Activated CD8-positive, alpha-beta memory T cell treated with anti-CD3 and anti-CD28 coated beads, Interleukin-2, amount 50 U/mL, for 24 hours (primary cell): Measurements from ENCODE around the gene GSTA1.
"Not testable (repeated sequence)": the region's sequence is repeated elsewhere in the genome, so short reads cannot be mapped to it uniquely, and the experiment has no call there.

Experiments
- DNase-seq: peaks from one replicate; pipeline ENCODE4 v3.0.0-alpha.2; 2020; ENCODE audit errors: extremely low read depth

Gene GSTA1

DNA sequence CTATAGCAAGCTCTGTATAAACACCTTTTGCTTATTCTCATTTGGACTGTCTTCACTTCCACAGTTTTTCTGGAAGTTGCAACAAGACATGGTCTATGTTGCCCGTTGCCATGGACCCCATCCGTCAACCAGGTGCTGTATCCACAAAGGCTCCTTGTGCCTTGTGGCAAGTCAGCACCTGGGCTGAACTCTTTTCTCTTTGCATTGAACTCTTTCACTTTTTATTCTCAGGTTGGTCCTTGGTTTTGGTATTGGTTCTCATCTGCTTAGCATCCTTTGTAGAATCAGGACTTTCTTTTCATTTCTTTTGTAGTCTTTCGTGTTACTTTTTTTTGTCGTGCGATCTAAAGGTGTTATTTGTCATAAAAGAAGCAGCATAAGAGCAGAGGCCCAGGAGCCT is 5.0 kb upstream of the GSTA1 start:
- no peak for DNase-seq

DNA sequence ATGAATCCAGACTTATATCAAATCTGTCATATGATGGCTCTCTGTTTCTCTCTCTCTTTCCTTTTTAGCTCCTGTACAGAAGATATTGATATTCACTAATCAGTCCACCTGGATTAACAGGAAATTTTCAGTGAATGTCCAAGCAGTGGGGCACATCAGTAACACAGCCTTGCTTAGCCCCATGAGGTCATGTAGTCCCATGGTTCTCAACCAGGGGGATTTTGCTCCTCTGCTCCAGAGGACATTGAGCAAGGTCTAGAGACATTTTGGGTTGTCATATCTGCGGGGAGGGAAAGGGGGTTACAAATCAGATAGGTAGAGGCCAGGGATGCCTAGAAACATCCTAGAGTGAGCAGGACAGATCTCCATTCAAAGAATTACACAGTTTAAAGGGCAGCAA is 810 bp downstream of the GSTA1 start:
- DNase-seq, result no peak

DNA sequence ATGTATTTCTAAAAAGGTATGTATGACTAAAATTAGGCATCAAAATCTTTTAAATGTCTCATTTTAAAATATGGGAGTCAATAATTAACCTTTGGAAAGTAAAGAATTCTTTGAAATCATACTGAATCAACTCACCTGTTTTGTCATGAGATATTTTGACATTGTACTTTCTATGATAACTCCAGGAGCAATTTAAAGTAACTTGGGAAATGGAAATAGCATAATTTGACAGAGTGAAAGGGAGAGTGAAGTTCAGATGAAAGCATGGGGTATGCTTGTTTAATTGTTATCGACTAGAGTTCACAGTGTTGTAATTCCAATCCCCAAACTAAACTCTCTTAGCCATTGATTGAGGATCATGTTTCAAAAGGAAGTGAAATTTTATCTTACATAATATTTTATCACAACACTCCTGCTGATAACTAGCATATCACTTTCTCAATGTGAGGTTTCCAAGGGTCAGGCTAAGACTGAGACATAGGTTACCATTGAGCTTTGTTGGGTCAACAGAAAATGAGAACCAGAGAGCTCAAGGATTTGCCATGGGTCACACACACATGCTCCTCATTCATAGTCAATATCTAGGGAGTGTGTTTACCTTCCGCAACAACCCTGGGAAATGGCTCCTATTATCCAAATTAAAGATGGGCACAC is 2.3 kb downstream of the GSTA1 start:
- DNase-seq, result no peak

DNA sequence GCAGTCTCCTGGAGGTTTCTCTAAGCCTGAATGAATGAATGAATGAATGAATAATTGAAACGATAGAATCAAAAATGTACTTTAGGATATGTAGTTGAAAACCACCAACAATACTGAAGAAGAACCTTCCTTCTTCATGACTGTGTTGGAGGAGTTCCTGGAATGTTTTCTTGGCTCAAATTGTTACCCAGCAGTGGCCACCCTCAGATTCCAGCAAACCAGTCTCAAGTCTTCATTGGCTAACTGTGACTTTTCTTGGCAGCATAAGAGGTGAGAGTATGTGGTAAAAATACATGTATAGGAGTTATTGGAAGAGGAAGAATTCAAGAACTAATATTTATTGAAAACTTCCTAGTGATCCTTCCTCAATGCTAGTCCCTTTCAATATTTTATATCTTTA is 4.3 kb downstream of the GSTA1 start:
- not testable (repeated sequence) for DNase-seq

DNA sequence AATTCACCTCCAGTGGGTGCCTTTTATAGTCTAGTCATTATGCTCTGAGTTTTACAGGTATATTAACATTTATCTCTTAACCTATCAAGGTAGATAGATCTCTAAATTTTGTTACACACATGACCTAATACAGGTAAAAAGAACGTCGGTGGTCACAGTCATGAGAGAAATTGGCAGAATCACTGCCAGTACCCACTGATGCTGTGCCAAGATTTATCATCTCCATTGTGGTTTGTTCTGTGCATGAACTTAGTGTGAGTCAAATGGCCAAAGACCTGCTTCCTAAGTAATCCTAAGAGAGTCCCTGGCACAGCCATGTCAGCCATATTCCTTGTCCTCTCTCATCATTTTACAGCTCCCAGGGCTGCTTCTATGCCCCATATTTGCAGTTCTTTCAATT is 9.2 kb downstream of the GSTA1 start:
- not testable (repeated sequence) for DNase-seq

DNA sequence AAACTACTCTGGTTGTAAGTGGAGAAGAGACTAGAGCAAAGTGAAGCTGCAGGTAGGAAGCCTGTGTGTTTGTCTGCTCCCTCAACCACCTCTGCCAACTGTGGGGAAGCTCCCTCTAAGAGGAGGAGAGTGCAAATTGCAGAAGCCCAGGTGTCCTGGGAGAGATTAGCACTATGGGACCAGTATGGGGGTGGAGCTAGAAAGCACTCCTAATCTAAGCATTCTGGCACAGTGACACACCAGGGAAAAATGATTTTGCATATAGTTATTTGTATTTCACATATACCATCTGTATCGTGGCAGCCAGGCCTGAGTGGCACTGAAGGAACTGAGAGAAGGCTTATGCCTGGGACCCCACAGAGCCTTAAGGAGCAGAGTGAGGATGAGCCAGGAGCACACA is 12.8 kb downstream of the GSTA1 start:
- DNase-seq, result no peak

DNA sequence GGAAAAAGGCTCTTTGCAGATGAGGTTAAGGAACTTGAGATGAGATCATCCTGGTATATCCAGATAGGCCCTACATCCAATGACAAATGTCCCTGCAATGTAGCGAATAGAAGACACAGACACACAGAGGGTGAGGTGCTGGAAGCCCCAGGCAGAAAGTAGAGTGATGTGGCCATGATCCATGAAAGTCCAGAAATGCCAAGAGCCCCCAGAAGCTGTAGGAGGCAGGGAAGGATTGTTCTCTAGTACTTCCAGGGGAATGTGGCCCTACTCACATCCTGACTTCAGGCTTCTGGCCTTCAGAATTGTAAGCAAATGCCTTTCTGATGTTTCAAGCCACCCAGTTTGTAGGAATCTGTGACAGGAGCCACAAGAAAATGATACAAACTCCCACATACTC is 14.0 kb downstream of the GSTA1 start:
- not testable (repeated sequence) for DNase-seq

DNA sequence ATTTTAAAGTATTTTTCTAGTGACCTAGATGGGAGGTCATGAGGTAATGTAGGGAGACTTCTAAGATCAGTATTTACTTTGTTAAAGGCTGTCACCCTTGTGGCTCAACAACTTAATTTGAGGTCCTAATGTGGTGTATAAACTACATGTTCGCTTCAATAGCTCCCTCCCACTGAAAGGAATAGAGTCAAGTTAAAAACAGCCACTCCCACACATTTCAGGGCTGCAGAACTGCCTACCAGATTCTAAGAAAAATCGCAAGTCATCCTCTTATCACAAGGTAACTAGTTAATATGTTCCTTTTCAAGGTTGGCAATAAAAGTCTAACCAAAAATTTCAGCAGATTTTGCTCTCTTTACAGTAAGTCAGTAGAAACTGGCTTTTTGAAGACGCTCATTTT is 15.1 kb downstream of the GSTA1 start:
- DNase-seq, result no peak

DNA sequence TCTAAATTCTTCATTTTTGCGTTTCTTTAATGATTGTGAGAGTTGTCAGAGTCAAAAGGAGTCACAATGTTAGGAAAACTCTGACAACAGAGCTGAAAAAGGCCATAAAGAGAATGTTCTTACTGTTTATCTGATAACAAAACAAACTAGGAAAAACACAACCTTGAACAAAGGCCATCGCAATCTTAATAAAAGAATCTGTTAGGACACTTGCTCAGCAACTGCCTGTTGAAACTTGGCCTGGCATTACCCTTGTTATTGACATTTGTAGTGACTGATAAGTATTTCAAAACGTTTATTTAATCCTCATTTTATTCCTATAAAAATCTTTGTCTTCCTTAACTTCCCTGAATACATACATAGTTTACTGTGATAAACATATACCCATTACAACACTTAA is 15.7 kb downstream of the GSTA1 start:
- DNase-seq, result no peak

DNA sequence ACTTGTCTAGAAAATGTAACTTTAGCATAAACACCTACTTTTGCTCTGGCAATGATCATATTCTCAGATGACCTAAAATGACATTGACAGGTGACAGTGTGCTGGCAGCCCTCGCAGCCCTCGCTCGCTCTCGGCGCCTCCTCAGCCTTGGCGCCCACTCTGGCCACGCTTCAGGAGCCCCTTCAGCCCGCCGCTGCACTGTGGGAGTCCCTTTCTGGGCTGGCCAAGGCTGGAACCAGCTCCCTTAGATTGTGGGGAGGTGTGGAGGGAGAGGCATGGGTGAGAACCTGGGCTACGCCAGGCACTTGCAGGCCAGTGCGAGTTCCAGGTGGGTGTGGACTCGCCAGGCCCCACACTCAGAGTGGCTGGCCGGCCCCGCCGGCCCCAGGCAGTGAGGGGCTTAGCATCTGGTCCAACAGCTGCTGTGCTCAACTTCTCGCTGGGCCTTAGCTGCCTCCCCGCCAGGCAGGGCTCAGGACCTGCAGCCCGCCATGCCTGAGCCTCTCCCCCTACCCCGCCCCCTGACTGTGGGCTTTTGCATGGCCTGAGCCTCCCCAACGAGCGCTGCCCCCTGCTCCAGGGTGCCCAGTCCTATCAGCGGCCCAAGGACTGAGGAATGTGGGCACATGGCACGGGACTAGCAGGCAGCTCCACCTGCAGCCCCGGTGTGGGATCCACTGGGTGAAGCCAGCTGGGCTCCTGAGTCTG is 17.2 kb downstream of the GSTA1 start:
- DNase-seq, result no peak

DNA sequence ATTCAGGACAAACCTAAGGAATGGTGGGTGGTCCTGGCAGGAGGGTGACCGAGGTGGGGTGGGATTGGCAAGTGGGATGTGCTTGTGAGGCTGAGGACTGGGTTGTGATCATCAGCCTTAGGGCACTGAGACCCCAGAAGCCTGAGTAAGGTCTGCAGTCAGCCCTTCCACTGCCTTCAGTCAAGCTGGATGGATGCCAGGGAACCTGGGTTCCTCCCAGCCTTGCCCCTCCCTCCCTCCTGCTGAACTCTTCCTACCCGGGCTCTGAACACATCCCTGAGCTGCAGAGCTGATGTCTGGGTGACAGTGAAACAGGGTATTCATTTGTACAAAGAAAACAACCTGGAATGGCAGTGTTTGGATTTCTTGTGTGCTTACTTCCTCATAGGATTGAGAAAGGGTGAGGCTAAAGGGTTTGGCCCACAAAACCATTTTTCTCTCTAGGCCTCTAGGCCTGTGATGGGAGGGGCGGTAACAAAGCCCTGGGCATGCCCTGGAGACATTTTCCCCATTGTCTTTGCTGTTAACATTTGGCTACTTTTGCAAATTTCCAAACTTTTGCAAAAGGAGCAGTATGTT is 20.8 kb downstream of the GSTA1 start:
- DNase-seq, result not testable (repeated sequence)

DNA sequence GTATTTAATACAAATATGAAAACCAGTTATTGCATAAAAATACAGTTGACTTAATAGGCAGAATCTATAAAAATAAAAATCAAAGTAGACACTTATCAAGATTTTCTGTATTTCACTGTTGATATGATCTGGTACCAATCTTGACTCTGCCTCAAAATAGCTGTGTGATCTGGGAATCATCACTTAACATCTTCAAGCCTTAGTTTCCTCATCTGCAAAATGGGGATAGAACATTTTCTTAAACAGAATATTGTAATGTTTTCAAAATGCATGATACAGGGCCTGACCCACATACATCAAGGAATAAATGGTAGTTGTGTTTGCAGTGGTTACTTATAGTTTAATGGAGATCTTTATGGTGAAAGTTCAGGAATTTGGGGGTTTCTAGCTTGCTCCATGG is 21.4 kb downstream of the GSTA1 start:
- DNase-seq, result not testable (repeated sequence)

DNA sequence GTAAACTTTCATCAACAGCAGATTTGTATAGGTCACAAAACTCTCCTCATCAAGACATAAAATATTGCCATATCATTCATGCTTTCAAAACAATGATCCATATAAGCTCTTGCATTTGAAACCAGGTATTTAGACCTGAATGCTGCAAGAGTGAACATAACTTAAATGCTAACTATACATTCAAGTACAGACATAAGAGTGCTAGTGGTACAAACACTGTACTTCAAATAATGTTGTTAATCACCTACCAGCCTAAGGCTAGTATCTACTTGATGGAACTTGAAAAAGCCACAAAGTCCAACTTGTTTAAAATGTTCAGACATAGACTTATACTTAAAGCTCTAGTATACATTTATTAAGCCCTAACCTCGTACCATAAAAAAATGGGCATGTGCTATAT is 24.4 kb downstream of the GSTA1 start:
- DNase-seq, result no peak

DNA sequence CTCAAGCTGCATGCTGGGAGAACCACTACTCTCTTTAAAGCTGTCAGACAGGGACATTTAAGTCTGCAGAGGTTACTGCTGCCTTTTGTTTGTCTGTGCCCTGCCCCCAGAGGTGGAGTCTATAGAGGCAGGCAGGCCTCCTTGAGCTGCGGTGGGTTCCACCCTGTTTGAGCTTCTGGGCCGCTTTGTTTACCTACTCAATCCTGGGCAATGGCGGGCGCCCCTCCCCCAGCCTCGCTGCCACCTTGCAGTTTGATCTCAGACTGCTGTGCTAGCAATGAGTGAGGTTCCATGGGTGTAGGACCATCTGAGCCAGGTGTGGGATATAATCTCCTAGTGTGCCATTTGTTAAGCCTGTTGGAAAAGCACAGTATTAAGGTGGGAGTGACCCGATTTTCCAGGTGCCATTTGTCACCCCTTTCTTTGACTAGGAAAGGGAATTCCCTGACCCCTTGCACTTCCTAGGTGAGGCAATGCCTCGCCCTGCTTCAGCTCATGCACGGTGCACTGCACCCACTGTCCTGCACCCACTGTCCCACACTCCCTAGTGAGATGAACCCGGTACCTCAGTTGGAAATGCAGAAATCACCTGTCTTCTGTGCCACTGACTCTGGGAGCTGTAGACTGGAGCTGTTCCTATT is 26.8 kb downstream of the GSTA1 start:
- DNase-seq, result not testable (repeated sequence)

DNA sequence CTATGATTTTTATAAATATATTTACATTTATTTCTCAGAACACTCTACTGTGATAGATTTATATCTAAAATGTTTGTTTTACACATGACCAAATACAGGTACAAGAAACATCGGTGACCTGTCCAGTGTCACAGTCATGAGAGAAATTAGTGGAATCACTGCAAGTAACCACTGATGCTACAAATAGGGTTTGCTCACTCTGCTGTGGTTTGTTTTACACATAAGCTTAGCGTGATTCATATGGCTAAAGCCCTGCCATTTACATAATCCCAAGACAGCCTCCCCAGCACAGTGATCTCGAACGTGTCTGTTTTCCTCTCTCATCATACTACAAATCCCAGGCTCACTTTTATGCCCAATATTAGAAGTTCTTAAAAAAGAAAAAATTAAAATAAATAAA is 34.2 kb downstream of the GSTA1 start:
- not testable (repeated sequence) for DNase-seq

DNA sequence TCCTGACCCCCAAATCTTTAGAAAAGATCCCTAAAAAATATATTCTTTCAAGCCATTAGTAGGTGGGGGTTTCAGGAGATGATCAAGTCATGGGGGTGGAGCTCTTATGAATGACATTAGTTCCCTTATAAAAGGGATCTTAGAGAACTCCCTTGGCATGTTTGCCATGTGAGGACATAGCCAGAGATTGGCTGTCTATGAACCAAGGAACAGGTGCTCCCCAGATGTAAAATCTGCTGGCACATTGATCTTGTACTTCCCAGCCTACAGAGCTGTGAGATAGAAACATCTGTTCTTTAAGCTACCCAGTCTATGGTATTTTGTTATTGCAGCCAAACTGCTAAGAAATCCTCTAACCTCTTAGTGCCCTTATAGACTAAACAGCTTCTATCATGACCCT is 36.0 kb downstream of the GSTA1 start:
- DNase-seq, result not testable (repeated sequence)

DNA sequence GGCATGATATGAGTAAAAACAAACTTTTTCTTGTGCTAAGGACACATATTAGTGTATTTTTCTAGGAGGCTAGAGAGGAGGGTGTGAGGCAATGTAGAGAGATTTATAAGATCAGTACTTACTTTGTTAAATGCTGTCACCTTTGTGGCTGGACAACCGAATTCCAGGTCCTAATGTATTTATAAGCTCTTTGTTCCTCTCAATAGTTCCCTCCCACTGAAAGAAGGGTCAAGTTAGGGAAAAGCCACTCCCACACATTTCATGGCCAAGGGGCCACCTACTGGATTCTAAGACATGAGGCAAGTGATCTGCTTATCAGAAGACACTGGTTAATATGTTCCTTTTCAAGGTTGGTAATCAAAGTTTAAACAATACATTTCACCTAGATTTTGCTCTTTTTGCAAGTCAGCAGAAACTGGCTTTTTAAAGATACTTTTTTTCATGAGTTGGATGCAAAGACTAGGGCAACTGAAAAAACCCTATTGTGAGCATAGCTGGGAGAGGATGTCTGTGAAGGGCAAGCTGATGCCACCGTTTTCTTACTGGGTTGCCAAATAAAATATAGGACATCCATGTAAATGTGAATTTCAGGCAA is 40.2 kb downstream of the GSTA1 start, which contains the start of gene GSTA2:
GSTA2 (minus strand) TSS at position 154 of the 595 bp plus-strand sequence. CDS start 5,528 bp downstream, outside the sequence.
- DNase-seq, result not testable (repeated sequence)

DNA sequence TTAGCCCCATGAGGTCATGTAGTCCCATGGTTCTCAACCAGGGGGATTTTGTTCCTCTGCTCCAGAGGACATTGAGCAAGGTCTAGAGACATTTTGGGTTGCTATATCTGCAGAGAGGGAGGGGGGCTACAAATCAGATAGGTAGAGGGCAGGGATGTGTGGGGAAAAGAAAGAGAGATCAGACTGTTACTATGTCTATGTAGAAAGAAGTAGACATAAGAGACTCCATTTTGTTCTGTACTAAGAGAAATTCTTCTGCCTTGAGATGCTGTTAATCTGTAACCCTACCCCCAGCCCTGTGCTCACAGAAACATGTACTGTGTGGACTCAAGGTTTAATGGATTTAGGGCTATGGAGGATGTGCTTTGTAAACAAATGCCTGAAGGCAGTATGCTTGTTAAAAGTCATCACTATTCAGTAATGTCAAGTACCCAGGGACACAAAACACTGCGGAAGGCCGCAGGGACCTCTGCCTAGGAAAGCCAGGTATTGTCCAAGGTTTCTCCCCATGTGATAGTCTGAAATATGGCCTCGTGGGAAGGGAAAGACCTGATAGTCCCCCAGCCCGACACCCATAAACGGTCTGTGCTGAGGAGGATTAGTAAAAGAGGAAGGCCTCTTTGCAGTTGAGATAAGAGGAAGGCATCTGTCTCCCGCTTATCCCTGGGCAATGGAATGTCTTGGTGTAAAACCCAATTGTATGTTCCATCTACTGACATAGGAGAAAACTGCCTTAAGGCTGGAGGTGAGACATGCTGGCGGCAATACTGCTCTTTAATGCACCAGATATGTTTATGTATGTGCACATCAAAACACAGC is 41.7 kb downstream of the GSTA1 start:
- DNase-seq, result not testable (repeated sequence)

DNA sequence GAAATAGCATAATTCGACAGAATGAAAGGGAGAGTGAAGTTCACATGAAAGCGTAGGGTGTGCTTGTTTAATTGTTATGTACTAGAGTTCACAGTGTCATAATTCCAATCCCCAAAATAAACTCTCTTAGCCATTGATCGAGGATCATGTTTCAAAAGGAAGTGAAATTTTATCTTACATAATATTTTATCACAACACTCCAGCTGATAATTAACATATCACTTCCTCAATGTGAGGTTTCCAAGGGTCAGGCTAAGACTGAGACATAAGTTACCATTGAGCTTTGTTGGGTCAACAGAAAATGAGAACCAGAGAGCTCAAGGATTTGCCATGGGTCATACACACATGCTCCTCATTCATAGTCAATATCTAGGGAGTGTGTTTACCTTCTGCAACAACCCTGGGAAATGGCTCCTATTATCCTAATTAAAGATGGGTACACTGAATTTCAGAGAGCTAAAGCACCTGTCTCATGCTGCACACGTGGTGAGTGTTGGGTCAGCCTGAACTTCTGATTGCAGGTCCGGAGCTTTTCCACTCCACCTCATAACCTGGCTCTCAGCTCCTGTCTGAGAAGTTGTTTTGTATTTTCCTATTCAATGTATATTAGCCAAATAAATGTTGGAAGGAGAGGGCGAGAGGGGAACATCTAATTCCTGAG is 43.4 kb downstream of the GSTA1 start:
- DNase-seq, result no peak

DNA sequence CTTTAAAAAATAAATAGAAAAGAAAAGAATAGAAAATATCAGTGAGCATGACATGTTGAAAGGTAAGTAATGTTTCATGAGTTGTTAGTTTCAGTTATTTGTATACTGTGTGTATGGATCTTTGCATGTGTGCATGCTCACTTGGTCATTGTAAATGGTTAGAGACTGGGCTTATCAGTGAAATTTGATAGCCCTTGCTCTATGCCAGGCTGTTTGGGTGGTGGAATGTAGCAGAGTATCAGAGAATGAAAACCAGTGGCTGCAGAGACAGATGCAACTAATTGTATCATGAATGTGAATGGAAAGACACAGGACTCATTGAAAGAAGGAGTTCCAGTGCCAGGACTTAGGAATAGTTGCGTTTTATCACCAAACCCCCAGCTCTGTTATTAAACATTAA is 44.5 kb downstream of the GSTA1 start:
- no peak for DNase-seq
